OCI-LY3 (cell line): ENCODE measurements around the gene ACIN1.

Experiments used
- H2AFZ ChIP-seq: fragments of 200-600, 300-600 bp; shearing (Covaris generic); 2 replicates; pipeline ENCODE4 v1.6.0; 2014; ENCODE audit warnings: antibody characterized with exemption, low read depth, low read length
- H3K27ac ChIP-seq: fragments of 200-600, 300-600 bp; sonication (generic); 2 replicates; pipeline ENCODE4 v1.5.1; 2014; ENCODE audit warnings: mild to moderate bottlenecking, low read length, moderate library complexity, mixed read lengths
- H3K27me3 ChIP-seq: fragments of 200-600, 300-600 bp; sonication (generic); 2 replicates; pipeline ENCODE4 v1.6.1; 2014; ENCODE audit warnings: low read depth, low read length, mixed read lengths
- H3K36me3 ChIP-seq: fragments of 200-600, 300-600 bp; sonication (generic); replicated peaks from 2 replicates; pipeline ENCODE3; 2014; ENCODE audit warnings: low read depth, low read length, mixed read lengths
- H3K4me1 ChIP-seq: fragments of 300-600, 200-600 bp; sonication (generic); 2 replicates; pipeline ENCODE4 v1.6.1; 2014; ENCODE audit warnings: low read length, mixed read lengths
- H3K4me2 ChIP-seq: fragments of 200-600, 300-600 bp; sonication (generic); 2 replicates; pipeline ENCODE4 v1.6.1; 2014; ENCODE audit warnings: low read length, mixed read lengths
- H3K4me3 ChIP-seq: fragments of 300-600, 200-600 bp; sonication (generic); 2 replicates; pipeline ENCODE4 v1.5.1; 2014; ENCODE audit warnings: antibody characterized with exemption, mild to moderate bottlenecking, low read length, moderate library complexity
- H3K79me2 ChIP-seq: fragments of 300-600, 200-600 bp; shearing (Covaris generic); 2 replicates; pipeline ENCODE4 v1.6.1; 2014; ENCODE audit warnings: mild to moderate bottlenecking, low read length, mixed read lengths
- H3K9ac ChIP-seq: fragments of 300-600, 200-600 bp; shearing (Covaris generic); 2 replicates; pipeline ENCODE4 v1.6.0; 2014; ENCODE audit warnings: mild to moderate bottlenecking, low read length, moderate library complexity
- H3K9me3 ChIP-seq: fragments of 200-600, 300-600 bp; shearing (Covaris generic); 2 replicates; pipeline ENCODE4 v1.6.1; 2014; ENCODE audit warnings: low read length, mixed read lengths; ENCODE audit not compliant: insufficient read depth
- H4K20me1 ChIP-seq: fragments of 200-600, 300-600 bp; sonication (generic); 2 replicates; pipeline ENCODE4 v1.6.1; 2016; ENCODE audit warnings: low read length, mixed read lengths; ENCODE audit not compliant: insufficient read depth
- CTCF ChIP-seq: fragments of 200-600, 300-600 bp; sonication (generic); IDR thresholded peaks from 2 replicates; pipeline ENCODE4 v1.5.1; 2014; ENCODE audit warnings: antibody characterized with exemption, low read length, low read depth
- EZH2phosphoT487 ChIP-seq: fragments of 200-600 bp; shearing (Covaris generic); IDR thresholded peaks from 2 replicates; pipeline ENCODE4 v1.6.1; 2018; ENCODE audit warnings: antibody characterized with exemption, mixed run types, low read depth

ACIN1 gene

GRCh38 chr14:23025151-23025814 is 69.7 kb downstream of the ACIN1 start:
- no peak overlapping the region for H3K4me2 ChIP-seq
- TF ChIP-seq EZH2phosphoT487 (no peak), CTCF (no peak)
- H3K4me3 ChIP-seq = no peak overlapping the region
- H2AFZ ChIP-seq = no peak overlapping the region
- no peaks in the 10 kb centered on the region for H4K20me1 ChIP-seq
- no peaks in the 10 kb centered on the region for H3K27me3 ChIP-seq
- no peaks in the 10 kb centered on the region for H3K4me1 ChIP-seq
- no peak overlapping the region for H3K9ac ChIP-seq
- H3K27ac ChIP-seq = no peak overlapping the region
- peaks cover 41% of the 10 kb centered on the region for H3K36me3 ChIP-seq
- H3K9me3 ChIP-seq = no peaks in the 10 kb centered on the region
- H3K79me2 ChIP-seq = peaks cover 12% of the 10 kb centered on the region

GRCh38 chr14:23024612-23025075 is 70.3 kb downstream of the ACIN1 start:
- Histone ChIP-seq H3K4me3 (no peak overlapping the region), H3K27ac (no peak overlapping the region), H3K27me3 (no peaks in the 10 kb centered on the region), H3K9ac (no peak overlapping the region), H3K79me2 (peaks cover 12% of the 10 kb centered on the region), H3K9me3 (no peaks in the 10 kb centered on the region), H2AFZ (no peak overlapping the region), H3K4me2 (no peak overlapping the region), H3K4me1 (no peaks in the 10 kb centered on the region), H4K20me1 (no peaks in the 10 kb centered on the region), H3K36me3 (peaks cover 41% of the 10 kb centered on the region)
- TF ChIP-seq CTCF (no peak), EZH2phosphoT487 (no peak)

DNA sequence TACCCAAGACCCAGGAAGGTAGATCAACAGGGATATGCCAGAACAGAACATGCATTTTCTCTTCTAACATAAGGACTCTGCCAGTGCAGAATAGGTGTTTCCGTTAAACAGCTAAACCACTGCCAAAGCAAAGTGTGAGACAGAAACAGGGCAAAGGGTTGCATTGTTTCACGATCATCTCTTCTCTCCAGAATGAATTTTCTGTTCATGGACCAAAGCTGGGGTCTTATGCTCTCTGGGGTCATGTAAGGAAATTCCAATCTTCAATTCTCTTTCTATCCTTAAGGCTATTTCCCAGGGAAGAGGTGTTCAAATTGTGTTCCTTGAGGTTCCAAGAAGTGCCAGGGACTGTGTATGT is 71.2 kb downstream of the ACIN1 start:
- no peak overlapping the region for H3K4me2 ChIP-seq
- no peaks in the 10 kb centered on the region for H3K27me3 ChIP-seq
- no peaks in the 10 kb centered on the region for H4K20me1 ChIP-seq
- peaks cover 35% of the 10 kb centered on the region for H3K36me3 ChIP-seq
- no peaks in the 10 kb centered on the region for H3K4me1 ChIP-seq
- no peaks in the 10 kb centered on the region for H3K9me3 ChIP-seq
- H3K27ac ChIP-seq = no peak overlapping the region
- TF ChIP-seq EZH2phosphoT487 = no peak
- TF ChIP-seq CTCF = no peak
- no peak overlapping the region for H2AFZ ChIP-seq
- peaks cover 6% of the 10 kb centered on the region for H3K79me2 ChIP-seq
- H3K4me3 ChIP-seq = no peak overlapping the region
- no peak overlapping the region for H3K9ac ChIP-seq

DNA sequence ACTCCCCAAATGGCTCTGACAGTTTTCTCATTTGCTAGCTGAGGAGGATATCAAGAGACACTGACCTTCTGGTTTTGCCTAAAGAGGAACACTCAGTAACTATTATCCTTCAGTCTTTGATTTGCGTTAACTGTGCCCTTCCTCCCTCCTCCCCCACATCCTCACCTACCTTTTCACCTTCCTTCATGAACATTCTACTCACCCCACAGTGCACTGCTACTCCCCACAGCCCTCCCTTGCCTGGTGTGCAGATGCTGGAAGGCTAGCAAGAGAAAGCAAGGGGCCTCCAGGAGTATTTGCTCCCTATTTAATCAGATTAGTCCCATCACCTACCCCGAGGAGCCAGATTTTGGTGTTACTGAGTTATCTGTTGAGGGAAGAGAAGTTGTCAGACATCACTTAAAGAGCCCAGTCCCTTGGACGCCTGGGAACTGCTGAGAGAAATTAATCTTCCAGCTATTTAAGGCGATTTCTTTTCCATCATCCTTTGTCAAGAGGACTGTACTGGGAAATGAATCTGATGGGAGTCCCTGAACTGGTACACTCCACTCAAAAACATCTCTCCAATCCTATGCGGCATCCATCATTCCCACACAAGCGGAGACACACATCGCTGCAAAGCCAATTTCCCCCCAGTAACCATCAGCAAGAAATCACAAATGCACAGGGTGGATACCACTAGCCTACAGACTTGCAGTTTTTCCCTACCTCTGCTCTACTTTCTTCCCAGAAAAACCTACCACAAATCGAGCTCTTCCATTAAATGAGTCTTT is 71.7 kb downstream of the ACIN1 start:
- H3K79me2 ChIP-seq = peaks cover 3% of the 10 kb centered on the region; the same call in 1 of the 2 replicates
- no peak overlapping the region for H3K9ac ChIP-seq
- no peak overlapping the region for H3K4me2 ChIP-seq
- no peaks in the 10 kb centered on the region for H3K9me3 ChIP-seq
- no peak overlapping the region for H3K4me3 ChIP-seq
- no peaks in the 10 kb centered on the region for H3K27me3 ChIP-seq
- H3K27ac ChIP-seq = no peak overlapping the region
- TF ChIP-seq CTCF (no peak), EZH2phosphoT487 (no peak)
- no peaks in the 10 kb centered on the region for H4K20me1 ChIP-seq
- no peak overlapping the region for H2AFZ ChIP-seq
- no peaks in the 10 kb centered on the region for H3K4me1 ChIP-seq
- peaks cover 32% of the 10 kb centered on the region for H3K36me3 ChIP-seq
